Mesodermal cell (in vitro differentiated cells): ENCODE data around the gene ZNF417. TPM values are rescaled to one million over a fixed set of nuclear protein-coding genes. Genes with fewer than 3 reads are reported as not detected.
A peak's percentile ranks its signal among the peaks of the same experiment; 100 is the strongest.
"Not testable (repeated sequence)": the region's sequence is repeated elsewhere in the genome, so short reads cannot be mapped to it uniquely, and the experiment has no call there.

Source experiments
- H3K27ac ChIP-seq: 2 replicates; pipeline ENCODE4 v1.7.0; 2013; ENCODE audit warnings: mild to moderate bottlenecking, low read depth, low read length, moderate library complexity; ENCODE audit not compliant: severe bottlenecking
- H3K36me3 ChIP-seq: 2 replicates; pipeline ENCODE4 v1.7.1; 2013; ENCODE audit warnings: mild to moderate bottlenecking, low read length, moderate library complexity; ENCODE audit not compliant: control insufficient read depth, insufficient read depth
- H3K4me1 ChIP-seq: one replicate; pipeline ENCODE4 v1.7.1; 2013; ENCODE audit warnings: mild to moderate bottlenecking, low read length; ENCODE audit not compliant: insufficient read depth, control insufficient read depth, poor library complexity, severe bottlenecking
- H3K4me3 ChIP-seq: 2 replicates; pipeline ENCODE4 v1.7.0; 2013; ENCODE audit warnings: low read length, control low read depth, mild to moderate bottlenecking; ENCODE audit not compliant: insufficient read depth, poor library complexity, severe bottlenecking; ENCODE audit errors: extremely low read depth
- H3K9me3 ChIP-seq: 2 replicates; pipeline ENCODE4 v1.7.1; 2013; ENCODE audit warnings: mild to moderate bottlenecking, low read length, moderate library complexity; ENCODE audit not compliant: control insufficient read depth
- WGBS, 2 experiments: methylation state at CpG; one replicate each; pipeline ENCODE4 v1.1.5; 2013; ENCODE audit warnings: missing lambda C conversion rate in 2 of 2; ENCODE audit not compliant: insufficient coverage in 2 of 2; 5-methylcytosine and 5-hydroxymethylcytosine counted together
- polyA plus RNA-seq, 2 experiments: library from polyadenylated mRNA; stranded (reverse); fragments of 50-300 nt; gene quantifications; one replicate each; pipeline ENCODE4 v1.2.3, GENCODE V29; 2013

ZNF417 gene
- polyA plus RNA-seq (2013, experiment 1 of 2) = 8.6 TPM
- 9.2 TPM for polyA plus RNA-seq (2013, experiment 2 of 2)

- H3K27ac ChIP-seq = peak within 1 kb of the TSS; percentile 57
- H3K4me1 ChIP-seq, H3K9me3 ChIP-seq: not testable (repeated sequence)
- peaks cover 52% of the 10 kb centered on the region for H3K36me3 ChIP-seq
- H3K4me3 ChIP-seq = peak within 1 kb of the TSS; percentile 77
- 0 to 3% methylated on average over 16 to 36 of the region's 51 CpGs for WGBS, 2 experiments
These were observed at the start of gene ZNF417 for GRCh38 chr19:57916168-57916995. ZNF417 (minus strand) TSS chr19:57916592; CDS start chr19:57916411, 181 bp downstream.

GRCh38 chr19:57964761-57965160 lies 48.4 kb upstream of the ZNF417 start:
- H3K9me3 ChIP-seq = peaks cover 40% of the 10 kb centered on the region
- WGBS, 2 experiments = 66% methylated on average over 3 of the region's 8 CpGs; no CpG with 5 or more reads in 1 of the 2 experiments
- H3K4me1 ChIP-seq = no peaks in the 10 kb centered on the region
- no peaks in the 10 kb centered on the region for H3K36me3 ChIP-seq
- H3K27ac ChIP-seq = no peak overlapping the region
- no peak overlapping the region for H3K4me3 ChIP-seq

- no peak overlapping the region for H3K4me3 ChIP-seq
- peaks cover 38% of the 10 kb centered on the region for H3K9me3 ChIP-seq
- H3K27ac ChIP-seq = no peak overlapping the region
- H3K4me1 ChIP-seq = no peaks in the 10 kb centered on the region
- WGBS, 2 experiments = 44 to 57% methylated on average over 1 of the region's 1 CpG
- no peaks in the 10 kb centered on the region for H3K36me3 ChIP-seq
These were observed 45.4 kb upstream of the ZNF417 start for GRCh38 chr19:57961785-57962184.

GRCh38 chr19:57954996-57955395 lies 38.6 kb upstream of the ZNF417 start:
- H3K4me3 ChIP-seq = no peak overlapping the region
- 81 to 86% methylated on average over 1 to 3 of the region's 4 CpGs for WGBS, 2 experiments
- H3K36me3 ChIP-seq = no peaks in the 10 kb centered on the region
- H3K9me3 ChIP-seq = peaks cover 48% of the 10 kb centered on the region
- no peaks in the 10 kb centered on the region for H3K4me1 ChIP-seq
- no peak overlapping the region for H3K27ac ChIP-seq

- Histone ChIP-seq H3K9me3 (peaks cover 68% of the 10 kb centered on the region), H3K27ac (no peak overlapping the region), H3K36me3 (peaks cover 8% of the 10 kb centered on the region), H3K4me3 (no peak overlapping the region), H3K4me1 (peaks cover 5% of the 10 kb centered on the region)
- 80 to 89% methylated on average over 8 to 9 of the region's 12 CpGs for WGBS, 2 experiments
These were observed 33.3 kb upstream of the ZNF417 start for GRCh38 chr19:57949702-57950101.

GRCh38 chr19:57949296-57949695 lies 32.9 kb upstream of the ZNF417 start:
- 94 to 95% methylated on average over 22 to 23 of the region's 24 CpGs for WGBS, 2 experiments
- Histone ChIP-seq H3K27ac (no peak overlapping the region), H3K4me1 (peaks cover 5% of the 10 kb centered on the region), H3K36me3 (peaks cover 12% of the 10 kb centered on the region), H3K4me3 (no peak overlapping the region), H3K9me3 (peaks cover 66% of the 10 kb centered on the region)

- H3K9me3 ChIP-seq = peaks cover 68% of the 10 kb centered on the region
- peak within 1 kb of the TSS; percentile 98 for H3K4me3 ChIP-seq
- H3K27ac ChIP-seq = peak within 1 kb of the TSS; percentile 73
- H3K4me1 ChIP-seq = peaks cover 5% of the 10 kb centered on the region
- peaks cover 30% of the 10 kb centered on the region for H3K36me3 ChIP-seq
- WGBS, 2 experiments = 2 to 6% methylated on average over 44 to 49 of the region's 54 CpGs
These were observed 31.2 kb upstream of the ZNF417 start, which contains the start of gene ZNF256 for GRCh38 chr19:57947419-57948134. ZNF256 (minus strand) TSS chr19:57947706; CDS start chr19:57947474, 232 bp downstream.

- 0 to 1% methylated on average over 7 to 10 of the region's 18 CpGs for WGBS, 2 experiments
- Histone ChIP-seq H3K4me1 (peaks cover 5% of the 10 kb centered on the region), H3K36me3 (peaks cover 35% of the 10 kb centered on the region), H3K9me3 (peaks cover 68% of the 10 kb centered on the region), H3K27ac (peak overlapping the region; percentile 73), H3K4me3 (peak overlapping the region; percentile 98)
These were observed 30.7 kb upstream of the ZNF417 start for GRCh38 chr19:57947088-57947418.

GRCh38 chr19:57946316-57946715 lies 29.9 kb upstream of the ZNF417 start:
- Histone ChIP-seq H3K27ac (no peak overlapping the region), H3K36me3 (peaks cover 42% of the 10 kb centered on the region), H3K4me3 (peak overlapping the region; percentile 98), H3K9me3 (peaks cover 70% of the 10 kb centered on the region), H3K4me1 (peaks cover 5% of the 10 kb centered on the region)
- WGBS, 2 experiments = 82 to 100% methylated on average over 2 of the region's 2 CpGs

- Histone ChIP-seq H3K36me3 (peaks cover 69% of the 10 kb centered on the region), H3K27ac (no peak overlapping the region), H3K9me3 (peaks cover 56% of the 10 kb centered on the region), H3K4me1 (peaks cover 1% of the 10 kb centered on the region), H3K4me3 (no peak overlapping the region)
- 100% methylated on average over 2 of the region's 3 CpGs for WGBS, 2 experiments
These were observed 25.2 kb upstream of the ZNF417 start for GRCh38 chr19:57941593-57941992.
